Measurements from ENCODE around the gene C7orf57. TPM values are rescaled to one million over a fixed set of nuclear protein-coding genes. Genes with fewer than 3 reads are reported as not detected.

Gene C7orf57
- total and polyA plus RNA-seq, 10 of the 15 experiments (the other 5 are each of a cell fraction or from before 2014, with no cell fraction given) = 0.04 to 0.21 (median 0.10) TPM; not detected in 5

- CTCF ChIA-PET = interaction anchor here (2.9 to 11.4 kb wide), 4 partner anchors 21 to 162 kb away, joined by 8 to 210 read pairs (median 62); partner anchors contain the start of gene UPP1
- H3K9me3 ChIP-seq (replicated peaks; ENCODE audit: control insufficient read depth, insufficient read depth, low read length) = no peaks in the 10 kb centered on the region
- H3K27ac ChIP-seq (ENCODE audit: control insufficient read depth, insufficient read depth) = no peak overlapping the region
- POLR2A ChIA-PET = no interaction called here
- H3K79me2 ChIP-seq (ENCODE audit: control insufficient read depth, insufficient read depth, low read length) = no peaks in the 10 kb centered on the region
- SMC1A ChIA-PET (ENCODE audit: uncharacterized antibody, unreplicated experiment) = interaction anchor here (1.0 kb wide), 1 partner anchor 162 kb away, joined by 3 read pairs; no protein-coding TSS in a partner anchor
- H3K27me3 ChIP-seq (replicated peaks in 1 of 2; ENCODE audit: control insufficient read depth in 2 of 2, insufficient read depth in 2 of 2, low read length in 1 of 2) = no peaks in the 10 kb centered on the region
- no peaks in the 10 kb centered on the region for H3K4me1 ChIP-seq (ENCODE audit: control insufficient read depth, insufficient read depth, low read length)
- H3K4me3 ChIP-seq = no peak overlapping the region
- no peaks in the 10 kb centered on the region for H4K20me1 ChIP-seq (ENCODE audit: control insufficient read depth, insufficient read depth)
- DNase-seq (ENCODE audit: low read depth, low spot score) (no peak), FAIRE-seq (no peak), ATAC-seq (no peak)
- no peak for TF ChIP-seq IRF5 (IDR thresholded peaks at IDR 0.05; ENCODE audit: borderline replicate concordance)
- intact Hi-C loops (cut with micrococcal nuclease; ENCODE audit: unreplicated experiment) = no loop called here
- in situ Hi-C loops (cut with MboI) = loop anchor here (5.0 kb wide), 1 partner anchor 115 kb away; no protein-coding TSS in a partner anchor
- WGBS (ENCODE audit: insufficient coverage, insufficient replicate concordance, low lambda C conversion rate, missing lambda C conversion rate) = 89% methylated on average over 29 of the region's 29 CpGs
- RAD21 ChIA-PET (ENCODE audit: unreplicated experiment) = interaction anchor here (3.9 to 7.0 kb wide), 2 partner anchors 115 to 162 kb away, joined by 53 to 79 read pairs; no protein-coding TSS in a partner anchor
- H3K4me2 ChIP-seq (ENCODE audit: control insufficient read depth, insufficient read depth) = no peak overlapping the region
- H3K9ac ChIP-seq (ENCODE audit: control insufficient read depth, insufficient read depth, low read length) = no peak overlapping the region
- BruUV-seq (replicated peaks) = no TSS peak
- H2AFZ ChIP-seq (ENCODE audit: control insufficient read depth, low read depth, low read length) = no peak overlapping the region
- H3K36me3 ChIP-seq (ENCODE audit: control insufficient read depth in 2 of 2, insufficient read depth in 2 of 2, low read length in 1 of 2) = no peaks in the 10 kb centered on the region
Observed at GRCh38 chr7:48106906-48107659, 71.7 kb downstream of the C7orf57 start.

- ChIA-PET POLR2A (no interaction called here), RAD21 (ENCODE audit: unreplicated experiment) (interaction anchor here (1.3 to 7.0 kb wide), 3 partner anchors 116 to 169 kb away, joined by 3 to 79 read pairs (median 53); no protein-coding TSS in a partner anchor), SMC1A (ENCODE audit: uncharacterized antibody, unreplicated experiment) (interaction anchor here (0.7 to 3.8 kb wide), 7 partner anchors 8 to 163 kb away, joined by 3 to 41 read pairs (median 4); no protein-coding TSS in a partner anchor), CTCF (interaction anchor here (0.8 to 11.4 kb wide), 8 partner anchors 13 to 163 kb away, joined by 3 to 210 read pairs (median 8); partner anchors contain the start of gene UPP1)
- Histone ChIP-seq H3K9me3 (replicated peaks; ENCODE audit: control insufficient read depth, insufficient read depth, low read length) (no peaks in the 10 kb centered on the region), H2AFZ (ENCODE audit: control insufficient read depth, low read depth, low read length) (no peak overlapping the region), H3K79me2 (ENCODE audit: control insufficient read depth, insufficient read depth, low read length) (no peaks in the 10 kb centered on the region), H3K9ac (ENCODE audit: control insufficient read depth, insufficient read depth, low read length) (no peak overlapping the region), H3K4me2 (ENCODE audit: control insufficient read depth, insufficient read depth) (no peak overlapping the region), H3K27me3 (replicated peaks in 1 of 2; ENCODE audit: control insufficient read depth in 2 of 2, insufficient read depth in 2 of 2, low read length in 1 of 2) (no peaks in the 10 kb centered on the region), H3K36me3 (ENCODE audit: control insufficient read depth in 2 of 2, insufficient read depth in 2 of 2, low read length in 1 of 2) (no peaks in the 10 kb centered on the region), H3K4me1 (ENCODE audit: control insufficient read depth, insufficient read depth, low read length) (no peaks in the 10 kb centered on the region), H3K27ac (ENCODE audit: control insufficient read depth, insufficient read depth) (no peak overlapping the region), H4K20me1 (ENCODE audit: control insufficient read depth, insufficient read depth) (no peaks in the 10 kb centered on the region), H3K4me3 (no peak overlapping the region)
- DNase-seq (ENCODE audit: low read depth, low spot score) = no peak
- no peak for ATAC-seq
- no TSS peak for BruUV-seq (replicated peaks)
- TF ChIP-seq MTA2 (IDR thresholded peaks at IDR 0.05; ENCODE audit: low read depth) (no peak), MEF2A (IDR thresholded peaks at IDR 0.05; ENCODE audit: insufficient read depth, low read depth, low read length) (no peak), NR2C1 (IDR thresholded peaks at IDR 0.05) (no peak), BMI1 (IDR thresholded peaks at IDR 0.05; ENCODE audit: borderline replicate concordance) (no peak), SREBF2 (IDR thresholded peaks at IDR 0.05; ENCODE audit: low read length) (no peak), EGR1 (IDR thresholded peaks at IDR 0.05; ENCODE audit: borderline replicate concordance in 1 of 2, low read depth in 2 of 2, low read length in 2 of 2) (no peak), TBL1XR1 (IDR thresholded peaks at IDR 0.05; ENCODE audit: low read depth, low read length) (no peak), BCL11A (IDR thresholded peaks at IDR 0.05; ENCODE audit: low read depth, low read length) (no peak)
- intact Hi-C loops (cut with micrococcal nuclease; ENCODE audit: unreplicated experiment) = no loop called here
- in situ Hi-C loops (cut with MboI) = loop anchor here (5.0 kb wide), 1 partner anchor 116 kb away; no protein-coding TSS in a partner anchor
- no peak for FAIRE-seq
- 90% methylated on average over 18 of the region's 18 CpGs for WGBS (ENCODE audit: insufficient coverage, insufficient replicate concordance, low lambda C conversion rate, missing lambda C conversion rate)
Observed at GRCh38 chr7:48107926-48108472, 72.7 kb downstream of the C7orf57 start.
